GM12874 (cell line): ENCODE data around the gene DNAAF8.

Source experiments
- TF ChIP-seq, protein P1 (sequence below): IDR thresholded peaks from 2 replicates; pipeline ENCODE4 v1.5.1; 2011; ENCODE audit warnings: low read depth, mild to moderate bottlenecking, control low read depth, low read length, moderate library complexity; ENCODE audit not compliant: insufficient read depth

The DNAAF8 gene

DNA sequence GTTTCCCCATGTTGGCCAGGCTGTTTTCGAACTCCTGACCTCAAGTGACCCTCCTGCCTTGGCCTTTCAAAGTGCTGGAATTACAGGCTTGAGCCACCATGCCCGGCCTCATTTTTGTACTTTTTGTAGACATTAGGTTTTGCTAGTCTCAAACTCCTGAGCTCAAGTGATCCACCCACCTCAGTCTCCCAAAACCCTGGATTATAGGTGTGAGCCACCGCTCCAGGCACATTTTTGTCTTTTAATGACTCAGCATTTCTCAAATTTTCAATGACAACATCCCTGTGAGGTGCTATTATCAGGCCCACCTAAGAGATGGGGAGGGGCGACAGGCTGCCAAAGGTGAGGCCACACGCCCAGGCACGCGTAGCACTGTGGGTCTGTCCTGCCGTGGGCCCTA lies 52.7 kb downstream of the DNAAF8 start:
- TF ChIP-seq, protein P1, sequence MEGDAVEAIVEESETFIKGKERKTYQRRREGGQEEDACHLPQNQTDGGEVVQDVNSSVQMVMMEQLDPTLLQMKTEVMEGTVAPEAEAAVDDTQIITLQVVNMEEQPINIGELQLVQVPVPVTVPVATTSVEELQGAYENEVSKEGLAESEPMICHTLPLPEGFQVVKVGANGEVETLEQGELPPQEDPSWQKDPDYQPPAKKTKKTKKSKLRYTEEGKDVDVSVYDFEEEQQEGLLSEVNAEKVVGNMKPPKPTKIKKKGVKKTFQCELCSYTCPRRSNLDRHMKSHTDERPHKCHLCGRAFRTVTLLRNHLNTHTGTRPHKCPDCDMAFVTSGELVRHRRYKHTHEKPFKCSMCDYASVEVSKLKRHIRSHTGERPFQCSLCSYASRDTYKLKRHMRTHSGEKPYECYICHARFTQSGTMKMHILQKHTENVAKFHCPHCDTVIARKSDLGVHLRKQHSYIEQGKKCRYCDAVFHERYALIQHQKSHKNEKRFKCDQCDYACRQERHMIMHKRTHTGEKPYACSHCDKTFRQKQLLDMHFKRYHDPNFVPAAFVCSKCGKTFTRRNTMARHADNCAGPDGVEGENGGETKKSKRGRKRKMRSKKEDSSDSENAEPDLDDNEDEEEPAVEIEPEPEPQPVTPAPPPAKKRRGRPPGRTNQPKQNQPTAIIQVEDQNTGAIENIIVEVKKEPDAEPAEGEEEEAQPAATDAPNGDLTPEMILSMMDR = no peak

DNA sequence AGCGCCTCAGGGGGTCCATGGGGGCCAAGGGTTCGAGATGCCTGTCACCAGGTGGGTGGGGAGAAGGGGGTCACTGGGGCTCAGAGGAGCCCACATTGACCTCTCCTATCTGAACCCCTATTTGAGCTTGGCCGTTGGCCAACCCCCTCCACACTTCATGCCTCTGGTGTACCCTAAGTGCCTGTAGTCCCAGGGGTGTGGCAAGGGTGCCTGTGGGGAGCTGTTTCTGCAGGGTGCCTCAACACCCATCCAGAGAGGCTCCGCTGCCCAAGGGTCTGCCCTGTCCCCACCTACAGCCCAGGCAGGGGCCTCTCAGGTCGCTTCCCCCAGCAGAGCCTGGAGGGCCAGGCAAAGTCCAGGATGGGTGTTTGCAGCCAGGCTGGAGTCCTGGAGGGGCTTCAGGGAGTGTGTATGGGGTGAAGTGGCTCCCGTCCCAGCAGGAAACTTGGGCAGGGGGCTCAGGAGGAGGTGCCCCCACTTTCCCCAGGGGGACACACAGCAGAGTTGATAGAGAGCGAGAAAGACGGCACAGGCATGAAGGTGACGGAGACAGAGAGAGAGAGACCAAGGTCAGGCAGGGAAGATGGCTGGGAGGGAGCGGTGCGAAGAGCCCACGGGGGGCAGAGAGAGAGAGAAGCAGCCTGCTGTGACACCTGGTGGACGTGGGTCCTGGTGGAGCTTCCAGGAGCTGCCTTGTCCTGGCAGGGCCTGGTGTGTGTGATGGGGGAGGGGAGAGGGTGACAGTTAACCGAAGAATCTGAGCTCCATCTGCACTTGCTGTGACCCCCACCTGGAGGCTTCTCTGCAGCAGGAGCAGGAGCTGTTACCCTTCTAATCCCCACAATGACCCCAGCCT lies 53.5 kb downstream of the DNAAF8 start, which contains the start of gene SEPTIN12:
TSS of gene SEPTIN12 (minus strand) at position 719 of the 856 bp plus-strand sequence. CDS start at position 19, 700 bp downstream.
- TF ChIP-seq, protein P1 = no peak

DNA sequence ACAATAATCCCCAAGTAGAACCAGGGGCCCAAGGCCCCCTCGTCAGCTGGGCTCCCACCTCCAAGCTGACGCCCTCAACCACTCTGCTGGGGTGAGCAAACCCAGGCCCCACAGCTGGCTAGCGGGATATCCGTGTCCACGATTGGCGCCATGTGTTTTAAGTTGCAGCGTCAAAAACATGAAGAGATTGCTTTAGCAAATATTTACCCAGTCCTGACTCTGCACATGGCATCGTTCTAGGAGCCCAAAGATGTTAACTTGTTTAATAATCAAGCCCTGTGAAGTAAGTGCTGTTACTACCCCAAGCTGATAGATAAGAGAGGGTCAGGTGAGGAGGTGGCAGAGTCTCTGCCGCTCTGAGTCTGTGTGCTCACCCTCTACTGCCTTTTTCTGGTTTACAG lies 54.2 kb downstream of the DNAAF8 start:
- TF ChIP-seq, protein P1 = no peak

DNA sequence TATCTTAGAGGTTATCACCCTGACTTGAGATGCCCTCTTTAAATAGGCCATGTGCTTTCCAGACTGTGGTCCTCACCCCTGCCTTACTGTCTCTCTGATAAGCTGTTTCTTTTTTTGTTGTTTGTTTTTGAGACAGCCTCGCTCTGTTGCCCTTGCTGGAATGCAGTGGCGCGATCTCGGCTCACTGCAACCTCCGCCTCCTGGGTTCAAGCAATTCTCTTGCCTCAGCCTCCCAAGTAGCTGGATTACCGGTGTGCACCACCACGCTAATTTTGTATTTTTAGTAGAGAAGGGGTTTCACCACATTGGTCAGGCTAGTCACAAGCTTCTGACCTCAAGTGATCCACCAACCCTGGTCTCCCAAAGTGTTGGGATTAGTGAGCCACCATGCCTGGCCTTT lies 54.6 kb downstream of the DNAAF8 start:
- TF ChIP-seq, protein P1 = no peak

DNA sequence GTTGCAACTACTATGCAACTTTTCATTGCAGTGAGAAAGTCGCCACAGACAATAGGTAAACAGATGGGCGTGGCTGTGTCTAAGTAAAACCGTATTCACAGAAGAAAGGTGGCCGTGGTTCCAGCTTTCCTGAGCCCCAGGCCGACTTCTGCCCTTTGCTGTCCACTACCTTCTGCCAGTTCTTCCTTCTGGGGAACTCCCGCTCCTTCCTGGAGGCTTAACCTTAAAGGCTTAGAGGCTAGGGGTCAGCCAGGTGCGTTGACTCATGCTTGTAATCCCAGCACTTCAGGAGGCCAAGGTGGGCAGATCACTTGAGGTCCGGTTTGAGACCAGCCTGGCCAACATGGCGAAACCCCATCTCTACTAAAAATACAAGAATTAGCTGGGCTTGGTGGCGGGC lies 55.9 kb downstream of the DNAAF8 start:
- TF ChIP-seq, protein P1 = no peak

DNA sequence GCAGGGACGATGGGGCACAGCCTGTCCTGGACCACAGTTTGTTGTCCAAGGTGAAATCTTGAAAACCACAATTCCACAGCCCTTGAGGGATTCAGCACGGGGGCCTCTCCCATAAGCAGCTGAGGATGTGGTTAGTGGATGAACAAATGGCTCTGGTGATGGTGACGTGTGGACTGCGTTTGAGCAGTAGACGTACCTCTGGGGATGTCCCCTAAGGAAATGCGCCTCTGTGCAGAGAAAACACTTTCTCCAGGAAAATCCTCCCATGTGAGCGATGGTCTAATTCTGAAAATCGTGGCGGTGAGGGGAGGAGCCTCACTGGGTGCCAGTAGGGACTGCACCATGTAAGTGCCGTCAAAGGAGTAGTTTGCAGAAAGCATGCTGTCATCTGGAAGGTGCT lies 56.5 kb downstream of the DNAAF8 start:
- TF ChIP-seq, protein P1 = no peak

DNA sequence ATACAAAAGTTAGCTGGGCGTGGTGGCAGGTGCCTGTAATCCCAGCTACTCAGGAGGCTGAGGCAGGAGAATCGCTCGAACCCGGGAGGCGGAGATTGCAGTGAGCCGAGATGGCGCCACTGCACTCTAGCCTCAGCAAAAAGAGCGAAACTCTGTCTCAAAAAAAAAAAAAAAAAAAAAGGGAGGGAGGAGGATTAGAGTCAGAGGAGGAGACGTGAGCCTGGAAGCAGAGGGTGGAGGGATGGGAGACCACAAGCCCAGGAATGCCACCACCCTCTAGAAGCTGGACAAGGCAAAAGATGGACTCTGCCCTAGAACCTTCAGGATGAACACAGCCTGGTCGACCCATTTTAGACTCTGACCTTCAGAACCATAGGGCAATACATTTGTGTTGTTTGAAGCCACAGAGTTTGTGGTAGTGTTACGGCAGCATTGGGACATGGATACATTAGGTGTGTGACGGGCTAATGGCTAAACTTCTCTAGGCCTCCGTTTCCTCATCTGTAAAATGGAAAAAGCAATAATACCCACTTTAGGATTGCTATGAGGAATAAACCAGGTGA lies 58.7 kb downstream of the DNAAF8 start:
- TF ChIP-seq, protein P1 = no peak
